HG02852 (cell line): ENCODE data around the gene TENT5A.
"Not testable (repeated sequence)": the region's sequence is repeated elsewhere in the genome, so short reads cannot be mapped to it uniquely, and the experiment has no call there.

Experiments used
- ATAC-seq: cut with Tn5 transposase; IDR thresholded peaks from one replicate; pipeline ENCODE4 v1.9.1; 2021; ENCODE audit warnings: mild to moderate bottlenecking, moderate library complexity; ENCODE audit not compliant: unreplicated experiment

Gene TENT5A

GRCh38 chr6:81752084-81752920 is at the start of gene TENT5A:
TENT5A (minus strand) TSS chr6:81752681; CDS start chr6:81752141, 540 bp downstream.
- ATAC-seq = peak; percentile 75

GRCh38 chr6:81801489-81801888 is 49.0 kb upstream of the TENT5A start:
- no peak for ATAC-seq

- ATAC-seq = no peak
These were observed 48.2 kb upstream of the TENT5A start for GRCh38 chr6:81800666-81801065.

- ATAC-seq = no peak
These were observed 46.8 kb upstream of the TENT5A start for GRCh38 chr6:81799323-81799722.

- no peak for ATAC-seq
These were observed 45.1 kb upstream of the TENT5A start for GRCh38 chr6:81797591-81797990.

- no peak for ATAC-seq
These were observed 43.4 kb upstream of the TENT5A start for GRCh38 chr6:81795890-81796289.

GRCh38 chr6:81793821-81794475 is 41.5 kb upstream of the TENT5A start:
- ATAC-seq = no peak

- ATAC-seq = no peak
These were observed 40.3 kb upstream of the TENT5A start for GRCh38 chr6:81792826-81793225.

- ATAC-seq = no peak
These were observed 39.3 kb upstream of the TENT5A start for GRCh38 chr6:81791756-81792155.

GRCh38 chr6:81790034-81790433 is 37.6 kb upstream of the TENT5A start:
- ATAC-seq = no peak

- no peak for ATAC-seq
These were observed 36.8 kb upstream of the TENT5A start for GRCh38 chr6:81789291-81789690.

GRCh38 chr6:81788748-81789147 is 36.3 kb upstream of the TENT5A start:
- no peak for ATAC-seq

GRCh38 chr6:81787313-81788068 is 35.0 kb upstream of the TENT5A start:
- no peak for ATAC-seq

GRCh38 chr6:81786150-81786549 is 33.7 kb upstream of the TENT5A start:
- ATAC-seq = no peak

GRCh38 chr6:81785377-81785776 is 32.9 kb upstream of the TENT5A start:
- no peak for ATAC-seq

GRCh38 chr6:81783893-81784292 is 31.4 kb upstream of the TENT5A start:
- ATAC-seq = no peak

GRCh38 chr6:81781624-81782023 is 29.1 kb upstream of the TENT5A start:
- no peak for ATAC-seq

- ATAC-seq = no peak
These were observed 25.2 kb upstream of the TENT5A start for GRCh38 chr6:81777586-81778268.

- not testable (repeated sequence) for ATAC-seq
These were observed 23.7 kb upstream of the TENT5A start for GRCh38 chr6:81776219-81776618.

- ATAC-seq = no peak
These were observed 22.1 kb upstream of the TENT5A start for GRCh38 chr6:81774542-81774941.

GRCh38 chr6:81773887-81774286 is 21.4 kb upstream of the TENT5A start:
- no peak for ATAC-seq
